HG03108 (cell line): ENCODE measurements around the gene RABAC1.
"Not testable (repeated sequence)": the region's sequence is repeated elsewhere in the genome, so short reads cannot be mapped to it uniquely, and the experiment has no call there.

Experiments
- ATAC-seq: cut with Tn5 transposase; IDR thresholded peaks from one replicate; pipeline ENCODE4 v1.9.1; 2021; ENCODE audit warnings: moderate library complexity; ENCODE audit not compliant: unreplicated experiment

RABAC1 gene

GRCh38 chr19:41959056-41960053 lies at the start of gene RABAC1:
RABAC1 (minus strand) TSS chr19:41959321; CDS start chr19:41959292, 29 bp downstream.
- peak; percentile 81 for ATAC-seq

GRCh38 chr19:42006569-42006968 lies 47.4 kb upstream of the RABAC1 start:
- ATAC-seq, result no peak

- ATAC-seq, result no peak
Observed at GRCh38 chr19:42005504-42005903, 46.4 kb upstream of the RABAC1 start.

GRCh38 chr19:42003506-42004294 lies 44.6 kb upstream of the RABAC1 start:
- no peak for ATAC-seq

GRCh38 chr19:41999878-42000208 lies 40.7 kb upstream of the RABAC1 start:
- ATAC-seq, result no peak

GRCh38 chr19:41999071-41999877 lies 40.2 kb upstream of the RABAC1 start:
- no peak for ATAC-seq

- ATAC-seq, result no peak
Observed at GRCh38 chr19:41998246-41999020, 39.3 kb upstream of the RABAC1 start.

- no peak for ATAC-seq
Observed at GRCh38 chr19:41997851-41998229, 38.7 kb upstream of the RABAC1 start.

GRCh38 chr19:41997121-41997850 lies 38.2 kb upstream of the RABAC1 start:
- no peak for ATAC-seq

- ATAC-seq, result no peak
Observed at GRCh38 chr19:41995959-41996797, 37.1 kb upstream of the RABAC1 start.

- no peak for ATAC-seq
Observed at GRCh38 chr19:41994994-41995958, 36.2 kb upstream of the RABAC1 start.

- no peak for ATAC-seq
Observed at GRCh38 chr19:41994521-41994971, 35.4 kb upstream of the RABAC1 start.

GRCh38 chr19:41993612-41994483 lies 34.7 kb upstream of the RABAC1 start, which contains the start of gene ATP1A3:
ATP1A3 (minus strand) TSS chr19:41994230; CDS start chr19:41994076, 154 bp downstream.
- no peak for ATAC-seq

GRCh38 chr19:41991925-41992569 lies 32.9 kb upstream of the RABAC1 start:
- ATAC-seq, result not testable (repeated sequence)

- ATAC-seq, result no peak
Observed at GRCh38 chr19:41991025-41991424, 31.9 kb upstream of the RABAC1 start.

- no peak for ATAC-seq
Observed at GRCh38 chr19:41990615-41991014, 31.5 kb upstream of the RABAC1 start.
